ENCODE results near the gene ABHD8. TPM values are rescaled to one million over a fixed set of nuclear protein-coding genes. Genes with fewer than 3 reads are reported as not detected.

ABHD8 gene
- total and polyA plus RNA-seq, 2 of the 13 experiments (the other 11 are each of a cell fraction or from before 2014, with no cell fraction given): 6.3 to 7.2 TPM

DNA sequence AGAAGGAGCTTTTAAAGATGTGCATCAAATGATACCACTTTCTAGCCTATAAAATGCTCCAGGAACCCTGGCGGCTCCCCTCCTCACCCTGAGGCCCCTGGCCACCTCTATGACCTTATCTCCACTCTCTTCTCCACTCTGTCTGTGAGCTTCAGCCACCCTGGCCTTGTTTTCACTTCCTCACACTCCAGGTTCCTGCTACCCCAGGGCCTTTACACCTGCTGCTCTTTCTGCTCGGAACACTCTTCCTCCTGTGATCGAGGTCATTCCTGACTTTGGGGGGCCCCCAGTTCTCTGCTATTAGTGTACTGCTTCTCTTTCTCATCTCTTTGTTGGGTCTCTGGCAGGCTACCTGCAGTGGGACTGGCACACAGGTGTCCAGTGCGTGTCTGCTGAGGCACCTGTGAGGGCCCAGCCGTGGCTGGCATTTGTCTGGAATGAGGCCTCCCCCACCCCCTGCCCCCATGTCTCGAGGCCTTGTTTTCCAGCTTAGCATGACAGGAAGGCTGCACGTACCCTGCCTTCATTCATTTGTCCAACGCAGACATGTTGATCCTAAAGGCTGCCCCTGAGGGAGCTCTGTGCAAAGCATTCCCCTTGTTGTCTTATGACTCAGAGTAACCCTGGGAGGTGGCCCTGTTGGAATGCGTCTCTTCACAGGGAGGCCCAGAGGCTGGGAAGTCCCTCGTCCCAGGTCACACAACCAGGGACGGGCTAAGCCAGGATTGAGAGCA, 8.4 kb upstream of the ABHD8 start (continued):
- TF ChIP-seq, protein P1, sequence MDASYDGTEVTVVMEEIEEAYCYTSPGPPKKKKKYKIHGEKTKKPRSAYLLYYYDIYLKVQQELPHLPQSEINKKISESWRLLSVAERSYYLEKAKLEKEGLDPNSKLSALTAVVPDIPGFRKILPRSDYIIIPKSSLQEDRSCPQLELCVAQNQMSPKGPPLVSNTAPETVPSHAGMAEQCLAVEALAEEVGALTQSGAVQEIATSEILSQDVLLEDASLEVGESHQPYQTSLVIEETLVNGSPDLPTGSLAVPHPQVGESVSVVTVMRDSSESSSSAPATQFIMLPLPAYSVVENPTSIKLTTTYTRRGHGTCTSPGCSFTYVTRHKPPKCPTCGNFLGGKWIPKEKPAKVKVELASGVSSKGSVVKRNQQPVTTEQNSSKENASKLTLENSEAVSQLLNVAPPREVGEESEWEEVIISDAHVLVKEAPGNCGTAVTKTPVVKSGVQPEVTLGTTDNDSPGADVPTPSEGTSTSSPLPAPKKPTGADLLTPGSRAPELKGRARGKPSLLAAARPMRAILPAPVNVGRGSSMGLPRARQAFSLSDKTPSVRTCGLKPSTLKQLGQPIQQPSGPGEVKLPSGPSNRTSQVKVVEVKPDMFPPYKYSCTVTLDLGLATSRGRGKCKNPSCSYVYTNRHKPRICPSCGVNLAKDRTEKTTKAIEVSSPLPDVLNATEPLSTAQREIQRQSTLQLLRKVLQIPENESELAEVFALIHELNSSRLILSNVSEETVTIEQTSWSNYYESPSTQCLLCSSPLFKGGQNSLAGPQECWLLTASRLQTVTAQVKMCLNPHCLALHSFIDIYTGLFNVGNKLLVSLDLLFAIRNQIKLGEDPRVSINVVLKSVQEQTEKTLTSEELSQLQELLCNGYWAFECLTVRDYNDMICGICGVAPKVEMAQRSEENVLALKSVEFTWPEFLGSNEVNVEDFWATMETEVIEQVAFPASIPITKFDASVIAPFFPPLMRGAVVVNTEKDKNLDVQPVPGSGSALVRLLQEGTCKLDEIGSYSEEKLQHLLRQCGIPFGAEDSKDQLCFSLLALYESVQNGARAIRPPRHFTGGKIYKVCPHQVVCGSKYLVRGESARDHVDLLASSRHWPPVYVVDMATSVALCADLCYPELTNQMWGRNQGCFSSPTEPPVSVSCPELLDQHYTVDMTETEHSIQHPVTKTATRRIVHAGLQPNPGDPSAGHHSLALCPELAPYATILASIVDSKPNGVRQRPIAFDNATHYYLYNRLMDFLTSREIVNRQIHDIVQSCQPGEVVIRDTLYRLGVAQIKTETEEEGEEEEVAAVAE (CRISPR knock-in tag; IDR thresholded peaks at IDR 0.05; ENCODE audit: borderline replicate concordance): no peak
- TF ChIP-seq SAP130 (CRISPR knock-in tag; IDR thresholded peaks at IDR 0.05; ENCODE audit: low read depth) (peak; percentile 43; the same call in 1 of the 2 replicates), ZNF552 (CRISPR knock-in tag; IDR thresholded peaks at IDR 0.05; ENCODE audit: borderline replicate concordance) (no peak), TRIM24 (CRISPR knock-in tag; IDR thresholded peaks at IDR 0.05) (no peak), FOSL2 (CRISPR knock-in tag; IDR thresholded peaks at IDR 0.05) (peak; percentile 74)

DNA sequence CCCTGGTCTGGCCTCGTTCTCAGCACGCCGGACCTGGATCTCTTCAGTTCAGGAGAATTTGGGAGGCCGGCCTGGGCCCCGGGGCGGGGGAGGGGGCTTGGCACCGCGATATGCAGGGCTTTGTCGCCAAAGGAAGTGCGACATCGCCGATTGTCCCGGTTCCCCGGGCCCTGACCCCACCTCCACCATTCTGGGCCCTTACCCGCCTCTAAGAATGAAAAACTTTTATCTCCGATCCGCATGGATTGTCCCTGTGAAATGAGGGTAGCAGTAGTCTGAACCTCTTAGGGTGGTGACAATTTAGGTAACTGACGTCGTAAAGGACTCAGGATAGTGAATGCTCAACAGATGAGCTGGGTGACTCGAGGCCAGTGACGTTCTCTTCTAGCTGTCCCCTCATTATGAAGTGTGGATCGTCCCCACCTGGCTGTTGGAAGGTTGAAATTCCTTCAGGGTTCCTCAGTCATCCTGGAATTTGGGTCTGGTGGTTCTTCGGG, 6.8 kb upstream of the ABHD8 start:
- POLR2A ChIA-PET: interaction anchor here (0.6 to 3.1 kb wide), 10 partner anchors 8 to 236 kb away, joined by 3 to 37 read pairs (median 4); partner anchors contain the start of genes ANO8, MVB12A and USE1
- peaks cover 7% of the 10 kb centered on the region for H4K20me1 ChIP-seq (ENCODE audit: insufficient read depth, low read length)
- in situ Hi-C loops (cut with HindIII; ENCODE audit: extremely low pct_ligation_motif_present, low pct_unique_long_range_greater_than_20kb): no loop called here
- FAIRE-seq: no peak
- no peak for ATAC-seq
- peaks cover 8 to 12% of the 10 kb centered on the region in 2 experiments; a peak in 4 of 5 replicates for H3K36me3 ChIP-seq (replicated peaks in 1 of 2; ENCODE audit: control insufficient read depth in 1 of 2, insufficient read depth in 2 of 2, low read length in 2 of 2)
- CTCF ChIA-PET (ENCODE audit: low intra/inter-chr PET ratio, low total read pairs): no interaction called here
- DNase-seq (ENCODE audit: low spot score): no peak
- peak overlapping the region; percentile 92 for H3K4me2 ChIP-seq (ENCODE audit: low read depth, low read length)
- H3K27ac ChIP-seq (ENCODE audit: extremely low read length, insufficient read depth, low read length): peak overlapping the region; percentile 62
- H3K9ac ChIP-seq (ENCODE audit: insufficient read depth, low read depth, low read length): peak overlapping the region; percentile 74
- H3K9me3 ChIP-seq (ENCODE audit: low read length): no peaks in the 10 kb centered on the region
- H3K4me3 ChIP-seq (replicated peaks in 1 of 3; ENCODE audit: insufficient read depth in 1 of 3, low read depth in 2 of 3, low read length in 3 of 3): peak overlapping the region; percentile 75 to 87 (median 84)
- H2AFZ ChIP-seq (ENCODE audit: low read length): no peak overlapping the region
- no TSS peak for BruUV-seq (replicated peaks)
- H3K4me1 ChIP-seq (ENCODE audit: insufficient read depth, low read length): peaks cover 39% of the 10 kb centered on the region
- H3K79me2 ChIP-seq (ENCODE audit: insufficient read depth, low read length): peaks cover 30% of the 10 kb centered on the region
- intact Hi-C loops (cut with micrococcal nuclease; ENCODE audit: unreplicated experiment): loop anchor here (2.0 kb wide), 1 partner anchor 27 kb away; the partner anchor contains the start of gene GTPBP3
- 9% methylated on average over 9 of the region's 23 CpGs for WGBS (ENCODE audit: low lambda C conversion rate)
- H3K27me3 ChIP-seq (ENCODE audit: control insufficient read depth in 1 of 2, insufficient read depth in 2 of 2, low read length in 2 of 2): no peaks in the 10 kb centered on the region; a peak in 1 of 5 replicates
- TF ChIP-seq NCOA1 (CRISPR knock-in tag; IDR thresholded peaks at IDR 0.05) (peak; percentile 46; the same call in 1 of the 2 replicates), ZNF251 (CRISPR knock-in tag; IDR thresholded peaks at IDR 0.05) (no peak), ZNF672 (CRISPR knock-in tag; IDR thresholded peaks at IDR 0.05) (no peak), NR2C2 (CRISPR knock-in tag; IDR thresholded peaks at IDR 0.05; ENCODE audit: borderline replicate concordance) (peak; percentile 88), ZNF746 (CRISPR knock-in tag; IDR thresholded peaks at IDR 0.05) (0 out of 2 replicates have a peak, but pooled peaks have one; percentile 13), KDM5A (IDR thresholded peaks at IDR 0.05; ENCODE audit: borderline replicate concordance, low read length) (peak; percentile 33; the same call in 1 of the 2 replicates), ZNF224 (CRISPR knock-in tag; IDR thresholded peaks at IDR 0.05) (0 out of 2 replicates have a peak, but pooled peaks have one; percentile 46), ZNF3 (CRISPR knock-in tag; IDR thresholded peaks at IDR 0.05) (no peak), ZNF30 (CRISPR knock-in tag; IDR thresholded peaks at IDR 0.05) (0 out of 2 replicates have a peak, but pooled peaks have one; percentile 46), MTF2 (CRISPR knock-in tag; IDR thresholded peaks at IDR 0.05; ENCODE audit: borderline replicate concordance) (peak; percentile 68; the same call in 1 of the 2 replicates), CHD4 (IDR thresholded peaks at IDR 0.05; ENCODE audit: borderline replicate concordance, low read length) (0 out of 2 replicates have a peak, but pooled peaks have one; percentile 71)
- TF ChIP-seq, protein P2, sequence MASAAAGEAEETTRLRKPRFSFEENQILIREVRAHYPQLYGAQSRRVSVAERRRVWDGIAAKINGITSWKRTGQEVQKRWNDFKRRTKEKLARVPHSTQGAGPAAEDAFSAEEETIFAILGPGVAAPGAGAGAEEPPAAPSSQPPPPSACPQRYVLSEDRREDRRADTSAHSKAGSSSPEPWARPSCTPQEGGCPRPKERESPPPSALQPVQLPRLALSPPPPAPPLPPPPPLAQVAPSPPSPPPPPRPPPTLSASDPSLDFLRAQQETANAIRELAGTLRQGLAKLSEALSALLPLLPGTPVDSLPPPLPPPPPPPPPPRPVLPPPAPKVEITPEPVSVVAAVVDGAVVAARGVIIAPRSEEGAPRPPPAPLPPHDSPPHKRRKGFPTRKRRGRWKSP (CRISPR knock-in tag; IDR thresholded peaks at IDR 0.05): 0 out of 2 replicates have a peak, but pooled peaks have one; percentile 11
